Cerebellar nuclear complex (tissue), 1 donor: Measurements from ENCODE around the gene SLC39A12.

ENCODE experiments used
- DNase-seq, 2 experiments: peaks; one replicate each; lab custom pipeline; 2025; lab: John Stamatoyannopoulos, UW

The SLC39A12 gene

DNA sequence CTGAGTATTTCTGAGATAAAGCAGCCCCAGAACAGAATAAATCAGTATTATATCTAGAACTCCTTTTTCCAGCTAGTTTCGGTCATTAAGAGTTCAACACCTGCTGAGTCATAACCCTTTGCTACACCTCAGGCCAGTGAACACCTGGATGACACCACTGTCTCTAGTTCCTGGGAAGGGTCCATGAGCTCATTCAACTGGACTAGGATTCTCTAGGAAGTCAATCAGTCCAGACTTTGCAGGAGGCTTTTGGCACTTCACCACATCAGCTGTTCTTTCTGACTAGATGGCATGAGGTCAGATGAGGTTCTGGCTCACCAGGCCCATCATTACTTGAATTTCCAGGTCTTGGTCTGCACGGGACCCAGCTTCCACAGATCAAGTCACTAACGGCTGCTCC is 11.7 kb downstream of the SLC39A12 start:
- no peak for DNase-seq

GRCh38 chr10:17965649-17966235 is 14.0 kb downstream of the SLC39A12 start:
- DNase-seq: no peak

DNA sequence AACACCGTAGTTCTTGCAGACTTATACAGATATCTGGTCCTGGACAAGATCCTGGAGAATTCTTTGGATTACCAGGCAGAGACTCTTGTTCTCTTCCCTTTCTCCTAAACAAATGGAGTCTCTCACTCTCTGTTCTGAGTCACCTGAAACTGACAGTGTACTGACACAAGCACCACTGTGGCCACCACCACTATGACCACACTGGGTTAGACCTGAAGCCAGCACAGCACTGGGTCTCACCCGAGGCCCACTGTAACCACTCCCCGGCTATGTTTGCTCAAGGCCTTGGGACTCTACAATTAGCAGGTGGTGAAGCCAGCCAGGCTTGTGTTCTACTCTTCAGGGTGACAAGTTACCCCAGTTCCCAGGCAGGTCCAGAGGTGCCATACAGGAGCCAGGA is 22.8 kb downstream of the SLC39A12 start:
- no peak for DNase-seq

DNA sequence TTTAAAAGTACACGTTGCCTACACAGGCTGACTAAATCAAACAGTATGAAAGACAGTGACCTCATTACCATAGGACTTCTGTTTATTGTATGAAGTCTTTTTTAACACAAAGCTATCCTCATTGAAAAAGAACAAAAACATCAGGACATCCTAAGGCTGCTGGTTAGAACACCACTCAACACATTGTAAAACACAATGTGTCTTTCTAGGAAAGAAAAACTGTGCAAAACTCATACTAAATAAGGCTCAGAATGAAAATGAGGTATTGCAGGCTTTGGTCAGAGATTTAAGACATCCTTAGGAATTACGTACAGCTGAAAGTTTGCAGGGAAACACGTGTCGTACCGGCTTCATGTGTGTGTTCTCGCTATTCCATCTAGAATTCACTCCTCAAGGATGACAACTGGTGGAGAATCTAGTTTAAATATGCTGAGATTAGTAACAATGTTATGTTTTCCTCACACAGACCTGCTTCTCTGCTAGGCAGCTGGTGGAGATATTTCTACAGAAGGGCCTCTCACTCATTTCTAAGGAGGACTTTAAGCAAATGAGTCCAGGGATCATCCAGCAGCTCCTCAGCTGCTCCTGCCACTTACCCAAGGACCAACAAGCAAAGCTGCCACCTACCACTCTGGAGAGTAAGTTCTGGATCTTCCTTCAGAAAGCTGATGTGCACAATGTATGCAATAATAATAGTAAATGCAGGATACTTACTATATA is 29.3 kb downstream of the SLC39A12 start:
- no peak for DNase-seq

- no peak for DNase-seq
Measured at GRCh38 chr10:17981766-17982380, 30.2 kb downstream of the SLC39A12 start.

DNA sequence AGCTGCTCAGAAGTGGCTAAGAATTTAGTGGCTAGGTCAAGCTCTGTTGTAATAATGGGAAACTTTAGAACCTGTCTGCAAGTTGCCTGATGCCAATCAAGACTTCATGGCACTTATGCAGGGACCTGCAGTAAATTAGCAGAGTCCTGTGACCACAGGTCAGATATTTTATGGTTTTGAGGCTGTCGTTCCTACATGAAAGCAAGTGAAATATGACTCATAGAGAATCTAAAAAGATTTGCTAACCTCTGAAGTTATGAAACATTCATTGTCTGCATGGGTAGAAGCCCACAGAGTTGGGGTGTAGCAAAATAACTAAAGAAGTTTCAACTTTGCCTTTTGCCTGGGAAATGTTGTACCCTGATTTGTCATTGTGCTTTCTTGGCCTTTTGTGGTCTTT is 32.3 kb downstream of the SLC39A12 start:
- no peak for DNase-seq

GRCh38 chr10:17984563-17984962 is 32.8 kb downstream of the SLC39A12 start:
- no peak for DNase-seq

DNA sequence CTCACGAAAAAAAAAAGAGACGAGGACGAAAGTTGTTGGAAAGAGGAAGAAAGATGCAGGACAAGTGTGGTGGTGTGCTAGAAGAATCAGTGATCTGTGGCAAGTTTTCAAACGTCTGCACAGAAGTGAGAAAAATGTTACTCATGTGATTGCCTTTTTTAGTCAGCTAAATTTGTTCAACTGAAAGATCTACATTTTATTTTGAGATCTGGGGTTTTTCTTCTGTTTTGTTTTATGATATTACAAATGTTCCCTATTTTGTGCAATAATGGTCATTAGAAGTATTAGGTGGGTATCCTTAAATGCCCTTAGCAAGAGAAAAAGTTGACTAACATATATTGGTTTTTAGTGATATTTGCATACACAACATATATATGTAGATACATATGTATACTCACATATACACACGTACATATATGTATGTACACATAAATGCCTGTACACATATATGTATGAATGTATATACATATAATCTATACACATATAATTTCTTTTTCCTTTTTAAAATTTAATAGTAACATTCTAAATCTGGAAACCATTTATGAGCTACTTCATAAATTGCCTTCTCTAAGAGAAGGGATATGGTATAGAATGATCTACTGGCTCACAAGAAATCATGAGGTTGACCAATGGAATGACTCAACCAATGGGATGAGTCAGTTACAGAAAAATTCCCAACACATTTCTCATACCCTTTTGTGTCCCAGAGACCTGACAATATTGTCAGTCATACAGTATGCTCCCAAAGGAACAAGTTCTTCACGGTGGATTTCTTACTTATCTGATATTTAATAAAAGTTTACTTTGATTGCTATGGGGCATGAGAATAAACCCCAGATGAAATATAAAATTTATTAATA is 38.4 kb downstream of the SLC39A12 start:
- no peak for DNase-seq

- DNase-seq: no peak
Measured at GRCh38 chr10:17992266-17992665, 40.5 kb downstream of the SLC39A12 start.

DNA sequence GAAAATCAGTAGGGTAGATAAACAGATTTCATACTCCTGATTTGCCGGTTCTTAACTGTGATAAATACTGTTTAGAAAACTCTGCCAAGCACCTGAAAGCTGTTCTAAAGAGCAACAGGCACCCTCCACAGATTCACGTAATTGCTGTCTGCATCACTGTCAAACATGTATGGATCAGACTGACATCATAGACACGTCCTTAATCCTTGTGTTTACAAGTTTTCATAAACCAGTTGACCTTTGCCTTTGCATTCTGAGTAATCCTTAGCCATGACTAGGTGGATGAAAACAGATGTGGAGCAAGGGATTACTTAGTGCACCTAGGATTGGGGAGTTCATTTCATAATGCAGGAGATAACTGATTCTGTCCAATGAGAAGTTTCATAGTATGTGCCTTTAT is 41.6 kb downstream of the SLC39A12 start:
- no peak for DNase-seq

DNA sequence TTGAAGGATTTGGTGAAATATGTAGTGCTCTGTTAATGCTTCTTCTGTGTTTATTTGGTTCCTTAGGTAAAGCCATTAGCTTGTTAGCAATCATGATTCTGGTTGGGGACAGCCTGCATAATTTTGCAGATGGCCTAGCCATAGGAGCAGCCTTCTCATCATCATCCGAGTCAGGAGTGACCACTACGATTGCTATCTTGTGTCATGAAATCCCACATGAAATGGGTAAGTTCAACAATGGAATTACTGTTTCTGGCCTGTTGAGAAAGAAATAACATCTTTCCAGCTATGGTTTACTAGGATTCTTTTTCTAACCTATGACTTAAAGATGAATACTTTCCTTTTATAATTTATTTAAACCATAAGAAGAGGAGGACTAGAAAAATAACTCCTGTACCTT is 48.9 kb downstream of the SLC39A12 start:
- DNase-seq: no peak

DNA sequence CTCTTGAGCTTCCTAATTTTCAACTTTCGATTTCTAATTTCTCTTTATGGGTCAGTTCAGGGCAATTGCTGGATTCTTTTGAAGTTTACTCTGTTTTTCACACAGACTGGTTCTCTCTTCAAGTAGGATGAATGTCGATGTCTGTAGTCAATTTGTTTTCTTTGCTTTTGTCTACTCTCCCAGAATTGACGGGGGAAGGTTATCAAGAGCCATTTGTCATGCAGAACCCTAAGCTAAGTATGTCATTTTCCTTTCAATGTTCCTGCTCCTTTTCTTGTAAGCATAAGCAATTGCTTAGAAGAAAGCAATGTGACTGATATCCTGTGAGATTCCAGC is 53.7 kb downstream of the SLC39A12 start:
- no peak for DNase-seq

- no peak for DNase-seq
Measured at GRCh38 chr10:18005781-18006456, 54.2 kb downstream of the SLC39A12 start.

GRCh38 chr10:18008986-18009385 is 57.3 kb downstream of the SLC39A12 start:
- DNase-seq: no peak

DNA sequence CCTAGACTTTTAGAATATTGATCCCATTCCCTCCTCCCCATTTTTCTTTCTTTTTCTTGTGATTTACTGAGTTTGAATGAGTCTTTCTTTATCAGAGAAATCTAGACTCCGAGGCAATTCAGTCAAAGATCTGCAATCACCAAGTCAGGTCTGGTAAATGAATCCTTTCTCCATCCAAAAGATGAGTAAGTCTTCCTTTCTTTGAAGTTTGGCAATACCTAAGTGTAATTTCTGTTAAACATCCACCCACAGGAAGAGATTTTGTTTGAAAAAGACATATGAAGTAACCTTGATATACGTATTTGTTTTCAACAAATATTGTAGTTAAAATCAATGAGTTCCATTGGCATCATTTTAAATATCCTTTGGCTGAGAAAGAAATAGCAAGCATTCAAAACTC is 58.3 kb downstream of the SLC39A12 start:
- no peak for DNase-seq

DNA sequence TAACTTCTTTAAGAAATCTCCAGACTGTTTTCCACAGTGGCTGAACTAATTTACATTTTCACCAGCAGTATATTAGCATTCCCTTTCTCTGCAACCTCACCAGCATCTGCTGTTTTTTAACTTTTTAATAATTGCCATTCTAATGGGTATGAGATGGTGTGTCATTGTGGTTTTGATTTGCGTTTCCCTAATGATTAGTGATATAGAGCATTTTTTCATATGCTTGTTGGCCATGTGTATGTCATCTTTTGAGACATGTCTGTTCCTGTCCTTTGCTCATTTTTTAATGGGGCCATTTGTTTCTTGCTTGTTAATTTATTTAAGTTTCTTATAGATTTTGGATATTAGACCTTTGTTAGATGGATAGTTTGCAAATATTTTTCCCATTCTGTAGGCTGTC is 68.8 kb downstream of the SLC39A12 start:
- no peak for DNase-seq

DNA sequence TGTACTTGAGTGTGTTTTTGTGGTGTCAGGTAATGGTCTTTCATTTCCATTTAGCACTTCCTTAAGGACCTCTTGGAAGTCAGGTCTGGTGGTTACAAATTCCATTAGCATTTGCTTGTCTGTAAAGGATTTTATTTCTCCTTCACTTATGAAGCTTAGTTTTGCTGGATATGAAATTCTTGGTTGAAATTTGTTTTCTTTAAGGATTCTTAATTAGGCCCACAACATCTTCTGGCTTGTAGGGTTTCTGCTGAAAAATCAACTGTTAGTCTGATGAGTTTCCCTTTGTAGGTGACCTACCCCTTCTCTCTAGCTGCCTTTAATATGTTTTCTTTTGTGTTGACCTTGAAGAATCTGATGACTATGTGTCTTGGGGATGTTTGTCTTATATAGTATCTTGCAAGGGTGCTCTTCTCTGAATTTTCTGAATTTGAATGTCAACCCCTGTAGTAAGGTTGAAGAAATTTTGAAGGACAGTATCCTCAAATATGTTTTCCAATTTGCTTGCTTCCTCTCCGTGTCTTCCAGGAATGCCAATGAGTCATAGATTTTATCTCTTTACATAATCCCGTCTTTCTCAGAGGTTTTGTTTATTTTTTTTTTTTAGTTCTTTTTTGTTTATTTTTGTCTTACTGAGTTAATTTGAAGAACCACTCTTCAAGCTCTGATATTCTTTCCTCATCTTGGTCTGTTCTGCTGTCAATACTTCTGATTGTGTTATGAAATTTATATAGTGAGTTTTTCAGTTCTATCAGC is 70.2 kb downstream of the SLC39A12 start:
- DNase-seq: no peak

DNA sequence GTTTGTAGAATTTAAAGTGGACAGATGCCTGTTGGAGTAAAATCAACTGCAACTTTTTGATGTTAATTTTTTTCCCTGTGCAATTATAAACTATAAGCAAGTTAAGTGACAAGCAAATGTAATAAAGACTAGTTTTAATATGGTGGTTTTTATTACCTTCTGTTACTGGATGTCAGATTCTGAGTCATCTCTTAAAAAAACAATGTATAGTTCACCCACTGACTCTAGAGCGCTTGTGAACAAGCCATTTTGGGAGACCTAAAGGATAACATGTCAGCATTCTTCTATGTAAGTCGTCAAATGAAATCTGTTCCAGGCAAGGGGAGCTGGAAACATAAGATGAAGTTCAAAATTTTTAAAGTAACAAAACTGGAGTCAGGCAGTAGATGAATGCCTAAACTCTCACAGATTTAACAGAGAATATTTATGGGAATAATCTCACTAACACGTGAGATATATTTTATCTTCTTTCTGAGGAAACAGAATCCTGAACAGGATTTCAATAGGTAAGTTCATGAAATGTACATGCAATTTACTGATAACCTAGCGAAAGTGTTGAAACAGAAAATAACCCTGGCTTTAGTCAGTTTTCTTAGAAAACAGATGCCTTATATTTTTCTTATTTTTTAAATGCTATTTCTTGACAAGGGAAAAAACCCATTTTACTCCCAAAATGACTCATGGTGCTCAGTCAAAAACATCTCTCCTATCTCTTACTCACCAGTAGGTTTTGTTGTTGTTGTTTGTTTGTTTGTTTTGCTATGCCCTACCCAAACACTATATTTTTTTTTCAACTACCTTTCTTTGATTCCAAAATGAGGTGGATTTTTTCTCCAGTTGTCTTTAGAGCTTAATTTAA is 91.7 kb downstream of the SLC39A12 start:
- DNase-seq: no peak

- no peak for DNase-seq
Measured at GRCh38 chr10:18044976-18045720, 93.4 kb downstream of the SLC39A12 start.

DNA sequence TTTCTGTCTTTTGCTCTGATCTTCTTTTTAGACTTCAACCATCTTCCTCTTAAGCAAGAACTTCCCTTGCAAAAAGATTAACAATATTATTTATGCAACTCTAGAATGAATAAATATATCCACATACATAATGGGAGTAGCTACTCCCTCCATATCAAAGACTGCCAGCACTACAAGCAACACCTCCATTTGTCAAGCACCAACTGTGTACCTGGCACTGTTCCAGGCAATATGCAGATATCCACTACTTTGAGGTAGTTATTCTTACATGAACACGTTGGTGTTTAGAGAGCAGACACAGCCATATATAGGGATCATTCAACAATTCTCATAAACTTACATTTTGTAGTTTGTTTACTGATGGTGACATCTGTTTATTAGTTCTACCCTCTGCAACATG is 104.9 kb downstream of the SLC39A12 start:
- no peak for DNase-seq
